Measurements from ENCODE around the gene FBLN2. TPM values are rescaled to one million over a fixed set of nuclear protein-coding genes. Genes with fewer than 3 reads are reported as not detected.
A peak's percentile ranks its signal among the peaks of the same experiment; 100 is the strongest.

The FBLN2 gene
- total RNA-seq, 1 donor from 2014 or later, result 35.5 TPM

DNA sequence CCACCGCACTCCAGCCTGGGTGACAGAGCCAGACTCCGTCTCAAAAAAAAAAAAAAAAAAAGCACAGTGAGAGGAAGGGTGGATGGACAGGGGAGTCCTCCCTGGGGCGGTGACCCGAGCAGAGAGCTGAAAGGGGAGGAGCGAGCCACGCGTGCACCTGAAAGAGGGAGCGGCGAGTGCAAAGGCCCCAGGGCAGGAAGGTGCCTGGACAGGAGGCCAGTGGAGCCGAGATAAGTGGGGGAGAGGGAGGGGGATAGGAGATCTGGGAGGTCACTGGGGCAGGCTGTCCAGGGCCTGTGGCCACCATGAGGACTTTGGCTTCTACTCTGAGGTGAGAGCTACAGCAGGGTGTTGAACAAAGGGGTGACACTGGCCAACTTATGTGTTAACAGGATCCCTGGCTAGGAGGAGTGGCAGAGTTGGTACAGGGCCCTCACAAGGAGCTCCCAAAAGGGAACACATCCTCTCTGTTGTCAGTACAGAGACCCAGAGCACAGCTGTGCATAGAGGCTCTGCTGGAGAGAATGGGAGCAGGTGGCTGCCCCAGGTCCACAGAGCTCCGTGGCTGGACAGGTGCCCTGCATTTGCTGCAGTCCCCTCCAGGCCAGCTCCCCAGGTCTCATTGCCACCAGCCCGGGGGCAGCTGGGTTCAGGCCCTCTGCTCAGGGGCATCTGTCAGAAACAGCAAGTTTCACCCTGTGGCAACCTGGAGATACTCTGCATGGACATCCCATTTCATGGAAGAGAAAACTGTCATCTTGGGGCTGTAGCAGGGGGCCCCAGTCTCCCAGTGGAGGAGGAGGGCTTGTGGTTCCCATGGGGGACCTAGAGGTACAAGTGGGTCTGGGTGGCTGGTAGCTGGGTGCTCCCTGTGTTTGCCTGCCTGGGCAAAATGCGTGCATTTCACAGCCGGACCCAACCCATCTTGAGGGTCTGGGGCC, 28.5 kb downstream of the FBLN2 start:
- Histone ChIP-seq H3K9ac (ENCODE audit: low read depth in 1 of 3, low read length in 3 of 3) (no peak overlapping the region), H3K9me3 (ENCODE audit: control insufficient read depth in 3 of 3, low read length in 3 of 3) (no peaks in the 10 kb centered on the region), H3K4me1 (ENCODE audit: control insufficient read depth in 3 of 3, insufficient read depth in 3 of 3, low read length in 3 of 3) (peaks cover 13 to 25% (median 21%) of the 10 kb centered on the region in 3 donors), H3K27ac (ENCODE audit: low read depth, low read length) (no peak overlapping the region), H3K4me3 (ENCODE audit: low read length in 3 of 3) (no peak overlapping the region), H3K36me3 (ENCODE audit: control insufficient read depth in 3 of 3, insufficient read depth in 3 of 3, low read length in 3 of 3) (no peaks in the 10 kb centered on the region), H3K27me3 (ENCODE audit: control insufficient read depth in 3 of 3, insufficient read depth in 3 of 3, low read length in 3 of 3) (peaks cover 0 to 2% (median 2%) of the 10 kb centered on the region in 3 donors)

DNA sequence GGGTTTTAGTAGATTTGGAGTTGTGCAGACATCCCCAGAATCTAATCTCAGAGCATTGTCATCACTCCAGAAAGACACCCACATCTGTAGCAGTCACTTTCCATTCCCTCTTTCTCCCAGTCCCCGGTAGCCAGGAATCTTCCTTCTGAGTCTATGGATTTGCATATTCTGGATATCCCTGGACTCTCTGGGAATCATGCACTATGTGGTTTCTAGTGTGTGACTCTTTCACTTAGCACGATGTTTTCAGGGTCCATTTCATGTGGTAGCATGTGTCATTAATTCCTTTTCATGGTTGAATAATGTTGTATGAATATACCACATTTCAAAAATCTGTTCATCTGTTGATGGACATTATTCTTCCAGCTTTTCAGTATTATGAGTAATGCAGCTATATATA, 29.3 kb downstream of the FBLN2 start:
- no peak overlapping the region for H3K27ac ChIP-seq (ENCODE audit: low read depth, low read length)
- no peak overlapping the region for H3K4me3 ChIP-seq (ENCODE audit: low read length in 3 of 3)
- no peak overlapping the region for H3K9ac ChIP-seq (ENCODE audit: low read depth in 1 of 3, low read length in 3 of 3)
- peaks cover 13 to 23% (median 21%) of the 10 kb centered on the region in 3 donors for H3K4me1 ChIP-seq (ENCODE audit: control insufficient read depth in 3 of 3, insufficient read depth in 3 of 3, low read length in 3 of 3)
- H3K27me3 ChIP-seq (ENCODE audit: control insufficient read depth in 3 of 3, insufficient read depth in 3 of 3, low read length in 3 of 3), result peaks cover 0 to 7% (median 0%) of the 10 kb centered on the region in 3 donors
- H3K36me3 ChIP-seq (ENCODE audit: control insufficient read depth in 3 of 3, insufficient read depth in 3 of 3, low read length in 3 of 3), result no peaks in the 10 kb centered on the region
- no peaks in the 10 kb centered on the region for H3K9me3 ChIP-seq (ENCODE audit: control insufficient read depth in 3 of 3, low read length in 3 of 3)

- Histone ChIP-seq H3K9me3 (ENCODE audit: control insufficient read depth in 3 of 3, low read length in 3 of 3) (no peaks in the 10 kb centered on the region), H3K9ac (ENCODE audit: low read depth in 1 of 3, low read length in 3 of 3) (no peak overlapping the region), H3K27me3 (ENCODE audit: control insufficient read depth in 3 of 3, insufficient read depth in 3 of 3, low read length in 3 of 3) (peaks cover 0 to 7% (median 0%) of the 10 kb centered on the region in 3 donors), H3K4me3 (ENCODE audit: low read length in 3 of 3) (no peak overlapping the region), H3K36me3 (ENCODE audit: control insufficient read depth in 3 of 3, insufficient read depth in 3 of 3, low read length in 3 of 3) (no peaks in the 10 kb centered on the region), H3K4me1 (ENCODE audit: control insufficient read depth in 3 of 3, insufficient read depth in 3 of 3, low read length in 3 of 3) (peaks cover 13 to 21% (median 21%) of the 10 kb centered on the region in 3 donors), H3K27ac (ENCODE audit: low read depth, low read length) (no peak overlapping the region)
Observed at GRCh38 chr3:13579063-13579462, 30.1 kb downstream of the FBLN2 start.

GRCh38 chr3:13580256-13581023, 31.5 kb downstream of the FBLN2 start:
- Histone ChIP-seq H3K36me3 (ENCODE audit: control insufficient read depth in 3 of 3, insufficient read depth in 3 of 3, low read length in 3 of 3) (no peaks in the 10 kb centered on the region), H3K27me3 (ENCODE audit: control insufficient read depth in 3 of 3, insufficient read depth in 3 of 3, low read length in 3 of 3) (peaks cover 0 to 7% (median 0%) of the 10 kb centered on the region in 3 donors), H3K4me1 (ENCODE audit: control insufficient read depth in 3 of 3, insufficient read depth in 3 of 3, low read length in 3 of 3) (peaks cover 7 to 15% (median 11%) of the 10 kb centered on the region in 3 donors), H3K4me3 (ENCODE audit: low read length in 3 of 3) (no peak overlapping the region), H3K9ac (ENCODE audit: low read depth in 1 of 3, low read length in 3 of 3) (peak overlapping the region in 1 of 3 donors; percentile 3), H3K27ac (ENCODE audit: low read depth, low read length) (no peak overlapping the region), H3K9me3 (ENCODE audit: control insufficient read depth in 3 of 3, low read length in 3 of 3) (no peaks in the 10 kb centered on the region)

DNA sequence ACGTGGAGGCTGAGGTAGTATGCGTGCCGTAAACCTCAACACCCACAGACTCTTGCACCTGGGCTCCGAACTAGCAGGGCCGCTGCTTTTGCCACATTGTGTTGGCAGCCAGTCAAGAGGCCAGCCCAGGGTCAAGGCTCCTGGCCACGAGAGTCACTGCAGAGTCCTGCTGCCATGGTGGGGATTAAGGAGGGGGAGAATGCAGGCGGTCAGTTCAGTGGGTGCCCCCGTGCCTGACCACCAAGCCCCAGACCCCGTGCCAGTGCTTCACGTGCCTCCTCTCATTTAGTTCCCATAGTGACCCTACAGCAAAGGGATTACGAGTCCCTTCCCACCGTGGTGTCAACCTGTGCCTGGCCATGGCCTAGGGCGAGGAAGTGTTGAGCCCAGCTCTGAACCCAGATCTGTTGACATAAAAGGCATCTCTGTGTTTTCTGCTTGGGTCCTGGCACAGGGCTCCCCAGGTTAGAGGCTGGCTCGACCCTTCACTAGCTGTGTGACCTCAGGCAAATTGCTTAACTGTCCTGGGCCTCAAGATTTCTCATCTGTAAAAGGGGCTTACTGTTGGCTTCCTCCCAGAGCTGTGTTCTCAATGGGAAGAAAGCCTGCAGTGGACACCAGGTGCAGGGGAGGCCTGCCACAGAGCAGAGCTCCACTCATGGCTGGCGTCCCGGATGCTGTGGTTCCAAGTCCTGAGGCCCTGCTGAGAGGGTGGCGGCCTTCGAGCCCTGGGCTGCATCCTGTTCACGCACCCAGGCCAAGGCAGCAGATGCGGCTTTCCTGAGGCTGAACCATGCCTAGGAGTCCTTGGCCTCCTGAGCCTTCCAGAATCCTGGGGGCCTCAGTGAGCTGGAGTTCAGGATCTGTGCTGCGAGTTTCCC, 32.8 kb downstream of the FBLN2 start:
- no peaks in the 10 kb centered on the region for H3K36me3 ChIP-seq (ENCODE audit: control insufficient read depth in 3 of 3, insufficient read depth in 3 of 3, low read length in 3 of 3)
- no peak overlapping the region for H3K27ac ChIP-seq (ENCODE audit: low read depth, low read length)
- H3K4me3 ChIP-seq (ENCODE audit: low read length in 3 of 3), result no peak overlapping the region
- peaks cover 0 to 7% (median 5%) of the 10 kb centered on the region in 3 donors for H3K4me1 ChIP-seq (ENCODE audit: control insufficient read depth in 3 of 3, insufficient read depth in 3 of 3, low read length in 3 of 3)
- peaks cover 0 to 7% (median 0%) of the 10 kb centered on the region in 3 donors for H3K27me3 ChIP-seq (ENCODE audit: control insufficient read depth in 3 of 3, insufficient read depth in 3 of 3, low read length in 3 of 3)
- no peaks in the 10 kb centered on the region for H3K9me3 ChIP-seq (ENCODE audit: control insufficient read depth in 3 of 3, low read length in 3 of 3)
- H3K9ac ChIP-seq (ENCODE audit: low read depth in 1 of 3, low read length in 3 of 3), result no peak overlapping the region

DNA sequence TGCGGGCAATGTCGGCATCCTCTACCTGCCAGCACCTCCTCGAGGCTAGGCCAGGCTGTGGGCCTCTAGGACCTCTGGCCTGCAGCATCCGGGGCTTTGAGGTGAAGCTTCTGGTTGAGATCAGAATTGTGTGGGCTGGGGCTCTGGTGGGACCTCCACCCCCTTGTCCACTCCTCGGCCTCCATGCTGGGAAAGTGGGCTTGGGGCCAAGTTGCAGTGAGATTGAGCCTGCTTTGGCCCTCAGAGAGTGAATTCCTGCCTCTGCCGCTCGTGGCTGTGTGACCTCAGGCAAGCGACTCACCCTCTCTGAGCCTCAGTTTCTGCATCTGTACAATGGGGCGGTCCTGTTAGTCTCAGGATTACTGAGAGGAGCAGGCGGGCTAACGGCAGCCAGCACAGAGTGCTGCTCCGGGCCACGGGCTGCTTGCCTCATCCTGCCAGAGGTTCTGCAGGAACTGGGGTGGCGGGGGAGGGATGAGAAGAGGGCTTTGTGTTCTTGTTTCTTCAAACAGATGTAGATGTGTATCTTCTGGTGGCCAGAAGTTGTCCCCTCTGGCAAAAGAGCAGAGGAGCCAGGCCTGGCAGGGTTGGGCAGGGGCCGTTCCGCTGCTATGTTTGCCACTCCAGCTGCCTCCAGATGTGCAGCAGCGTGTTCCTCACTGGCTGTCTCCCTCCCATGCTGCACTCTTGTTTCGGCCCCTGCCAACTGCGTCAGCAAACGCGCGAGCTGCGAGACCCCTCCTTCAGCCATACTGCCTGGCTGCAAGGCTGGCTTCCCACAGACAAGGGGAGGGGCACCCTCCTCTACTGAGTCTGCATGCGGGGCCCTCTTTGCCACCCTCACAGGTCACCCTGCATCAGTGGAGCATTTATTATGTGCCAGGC, 33.7 kb downstream of the FBLN2 start:
- peaks cover 0 to 7% (median 5%) of the 10 kb centered on the region in 3 donors for H3K4me1 ChIP-seq (ENCODE audit: control insufficient read depth in 3 of 3, insufficient read depth in 3 of 3, low read length in 3 of 3)
- no peak overlapping the region for H3K27ac ChIP-seq (ENCODE audit: low read depth, low read length)
- H3K9me3 ChIP-seq (ENCODE audit: control insufficient read depth in 3 of 3, low read length in 3 of 3), result no peaks in the 10 kb centered on the region
- H3K9ac ChIP-seq (ENCODE audit: low read depth in 1 of 3, low read length in 3 of 3), result no peak overlapping the region
- H3K4me3 ChIP-seq (ENCODE audit: low read length in 3 of 3), result no peak overlapping the region
- H3K27me3 ChIP-seq (ENCODE audit: control insufficient read depth in 3 of 3, insufficient read depth in 3 of 3, low read length in 3 of 3), result peaks cover 0 to 7% (median 0%) of the 10 kb centered on the region in 3 donors
- no peaks in the 10 kb centered on the region for H3K36me3 ChIP-seq (ENCODE audit: control insufficient read depth in 3 of 3, insufficient read depth in 3 of 3, low read length in 3 of 3)

GRCh38 chr3:13583251-13584180, 34.6 kb downstream of the FBLN2 start:
- H3K27ac ChIP-seq (ENCODE audit: low read depth, low read length), result no peak overlapping the region
- H3K36me3 ChIP-seq (ENCODE audit: control insufficient read depth in 3 of 3, insufficient read depth in 3 of 3, low read length in 3 of 3), result no peaks in the 10 kb centered on the region
- no peak overlapping the region for H3K9ac ChIP-seq (ENCODE audit: low read depth in 1 of 3, low read length in 3 of 3)
- no peaks in the 10 kb centered on the region for H3K9me3 ChIP-seq (ENCODE audit: control insufficient read depth in 3 of 3, low read length in 3 of 3)
- peaks cover 0 to 7% (median 5%) of the 10 kb centered on the region in 3 donors for H3K4me1 ChIP-seq (ENCODE audit: control insufficient read depth in 3 of 3, insufficient read depth in 3 of 3, low read length in 3 of 3)
- peaks cover 0 to 7% (median 0%) of the 10 kb centered on the region in 3 donors for H3K27me3 ChIP-seq (ENCODE audit: control insufficient read depth in 3 of 3, insufficient read depth in 3 of 3, low read length in 3 of 3)
- H3K4me3 ChIP-seq (ENCODE audit: low read length in 3 of 3), result no peak overlapping the region

DNA sequence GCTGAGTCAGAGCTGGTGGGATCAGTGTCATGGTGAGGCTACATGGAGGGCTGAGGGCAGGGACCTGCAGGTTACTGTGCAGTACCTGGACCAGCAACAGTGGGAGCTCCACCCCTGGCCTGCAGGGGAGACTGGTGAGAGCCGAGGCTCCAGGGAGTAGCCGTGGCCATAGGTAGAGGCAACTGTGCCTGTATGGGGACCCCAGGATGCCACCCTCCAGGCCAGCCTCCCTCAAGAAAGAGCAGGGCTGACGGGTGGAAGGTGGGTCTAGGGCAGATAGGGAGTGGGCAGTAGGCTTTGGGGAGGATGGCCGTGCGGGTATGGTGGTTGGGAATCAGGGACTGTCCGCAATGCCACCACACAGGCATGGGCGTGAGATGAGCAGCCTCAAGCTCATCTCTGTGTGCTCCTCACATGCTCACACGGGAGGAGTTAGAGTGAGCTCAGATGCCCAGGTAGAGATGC, 35.5 kb downstream of the FBLN2 start:
- Histone ChIP-seq H3K9me3 (ENCODE audit: control insufficient read depth in 3 of 3, low read length in 3 of 3) (no peaks in the 10 kb centered on the region), H3K27me3 (ENCODE audit: control insufficient read depth in 3 of 3, insufficient read depth in 3 of 3, low read length in 3 of 3) (peaks cover 0 to 7% (median 0%) of the 10 kb centered on the region in 3 donors), H3K9ac (ENCODE audit: low read depth in 1 of 3, low read length in 3 of 3) (no peak overlapping the region), H3K4me1 (ENCODE audit: control insufficient read depth in 3 of 3, insufficient read depth in 3 of 3, low read length in 3 of 3) (peaks cover 0 to 7% (median 5%) of the 10 kb centered on the region in 3 donors), H3K27ac (ENCODE audit: low read depth, low read length) (no peak overlapping the region), H3K36me3 (ENCODE audit: control insufficient read depth in 3 of 3, insufficient read depth in 3 of 3, low read length in 3 of 3) (no peaks in the 10 kb centered on the region), H3K4me3 (ENCODE audit: low read length in 3 of 3) (no peak overlapping the region)
